SU-DHL-6 (cell line): ENCODE data around the gene ATP2B2.
"Not testable (repeated sequence)": the region's sequence is repeated elsewhere in the genome, so short reads cannot be mapped to it uniquely, and the experiment has no call there.

ENCODE experiments used
- H2AFZ ChIP-seq: fragments of 200-600 bp; sonication (generic); 2 replicates; pipeline ENCODE4 v1.6.1; 2014; ENCODE audit warnings: low read depth, mild to moderate bottlenecking, moderate library complexity, mixed read lengths, antibody characterized with exemption, low read length; ENCODE audit not compliant: severe bottlenecking
- H3F3A ChIP-seq: fragments of 200-600 bp; shearing (Covaris generic); 2 replicates; pipeline ENCODE4 v1.6.0; 2016; ENCODE audit warnings: antibody characterized with exemption, mild to moderate bottlenecking; ENCODE audit not compliant: insufficient read depth
- H3K27ac ChIP-seq: fragments of 200-600 bp; sonication (generic); 2 replicates; pipeline ENCODE4 v1.5.1; 2016; ENCODE audit warnings: low read depth, mild to moderate bottlenecking, low read length, moderate library complexity, mixed read lengths
- H3K27me3 ChIP-seq: fragments of 200-600 bp; sonication (generic), shearing (Covaris generic); 2 replicates; pipeline ENCODE4 v1.6.0; 2014; ENCODE audit warnings: mild to moderate bottlenecking, low read length
- H3K36me3 ChIP-seq: fragments of 200-600 bp; sonication (generic); 2 replicates; pipeline ENCODE4 v1.6.1; 2014; ENCODE audit warnings: mild to moderate bottlenecking, low read length, mixed read lengths
- H3K4me2 ChIP-seq: fragments of 300-600, 200-600 bp; shearing (Covaris generic), sonication (generic); 2 replicates; pipeline ENCODE4 v1.6.0; 2014; ENCODE audit warnings: low read length, low read depth, mild to moderate bottlenecking; ENCODE audit not compliant: poor library complexity, severe bottlenecking
- H3K4me3 ChIP-seq: fragments of 200-600 bp; sonication (generic); 2 replicates; pipeline ENCODE4 v1.5.1; 2014; ENCODE audit warnings: antibody characterized with exemption, low read length, mild to moderate bottlenecking, mixed read lengths; ENCODE audit not compliant: insufficient read depth, poor library complexity, severe bottlenecking
- H3K79me2 ChIP-seq: fragments of 200-600 bp; sonication (generic); 2 replicates; pipeline ENCODE4 v1.6.1; 2014; ENCODE audit warnings: mild to moderate bottlenecking, low read length, moderate library complexity; ENCODE audit not compliant: insufficient read depth
- H3K9ac ChIP-seq: fragments of 200-600 bp; sonication (generic); 2 replicates; pipeline ENCODE4 v1.7.0; 2014; ENCODE audit warnings: mild to moderate bottlenecking, low read length
- H3K9me2 ChIP-seq: fragments of 200-600 bp; sonication (generic); replicated peaks from 2 replicates; pipeline ENCODE4 v1.6.1; 2014; ENCODE audit warnings: low read length; ENCODE audit not compliant: insufficient read depth
- H3K9me3 ChIP-seq: fragments of 200-600 bp; sonication (generic); 2 replicates; pipeline ENCODE4 v1.6.1; 2014; ENCODE audit warnings: low read length, mixed read lengths; ENCODE audit not compliant: insufficient read depth
- H4K20me1 ChIP-seq: fragments of 200-600 bp; sonication (generic); 2 replicates; pipeline ENCODE4 v1.6.1; 2014; ENCODE audit warnings: low read depth, mild to moderate bottlenecking, antibody characterized with exemption, low read length, moderate library complexity, mixed read lengths
- EZH2phosphoT487 ChIP-seq: fragments of 200-600 bp; sonication (generic), shearing (Covaris generic); conservative IDR thresholded peaks from 2 replicates; pipeline ENCODE4 v1.6.1; 2018; ENCODE audit warnings: mild to moderate bottlenecking, antibody characterized with exemption, low read length, moderate library complexity, mixed read lengths
- TF ChIP-seq, protein P1 (sequence below): fragments of 200-600 bp; sonication (generic); IDR thresholded peaks from one replicate; pipeline ENCODE4 v1.5.1; 2017; ENCODE audit warnings: antibody characterized with exemption, mild to moderate bottlenecking, low read length, moderate library complexity; ENCODE audit not compliant: insufficient read depth, poor library complexity, severe bottlenecking

Gene ATP2B2

DNA sequence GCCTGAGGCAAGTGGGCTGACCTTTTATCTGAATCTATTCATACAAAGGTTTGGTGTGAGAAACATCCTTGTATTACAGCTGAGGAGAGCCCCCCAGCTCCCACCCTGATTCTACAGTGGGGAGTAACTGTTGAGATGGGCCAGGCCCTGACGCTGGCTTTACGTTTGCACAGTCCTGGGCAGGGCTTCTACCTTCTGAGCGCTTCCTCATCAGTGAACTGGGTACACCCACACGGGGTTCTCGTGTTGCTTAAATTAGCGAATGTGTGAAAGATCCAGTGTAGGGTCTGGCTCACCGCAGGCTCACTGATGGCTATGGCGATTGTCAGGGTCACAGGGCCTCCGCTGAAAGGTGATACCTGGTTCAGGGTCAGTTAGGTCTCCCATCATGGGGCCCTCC, 205.3 kb downstream of the ATP2B2 start:
- Histone ChIP-seq H3K9me3 (no peaks in the 10 kb centered on the region), H2AFZ (no peak overlapping the region), H3K36me3 (no peaks in the 10 kb centered on the region; the same call in 1 of the 2 replicates), H3F3A (no peaks in the 10 kb centered on the region), H3K27ac (no peak overlapping the region), H3K79me2 (no peaks in the 10 kb centered on the region), H3K4me2 (no peak overlapping the region), H4K20me1 (no peaks in the 10 kb centered on the region), H3K9ac (no peak overlapping the region), H3K9me2 (no peaks in the 10 kb centered on the region), H3K4me3 (no peak overlapping the region), H3K27me3 (no peaks in the 10 kb centered on the region)
- no peak for TF ChIP-seq EZH2phosphoT487
- TF ChIP-seq, protein P1, sequence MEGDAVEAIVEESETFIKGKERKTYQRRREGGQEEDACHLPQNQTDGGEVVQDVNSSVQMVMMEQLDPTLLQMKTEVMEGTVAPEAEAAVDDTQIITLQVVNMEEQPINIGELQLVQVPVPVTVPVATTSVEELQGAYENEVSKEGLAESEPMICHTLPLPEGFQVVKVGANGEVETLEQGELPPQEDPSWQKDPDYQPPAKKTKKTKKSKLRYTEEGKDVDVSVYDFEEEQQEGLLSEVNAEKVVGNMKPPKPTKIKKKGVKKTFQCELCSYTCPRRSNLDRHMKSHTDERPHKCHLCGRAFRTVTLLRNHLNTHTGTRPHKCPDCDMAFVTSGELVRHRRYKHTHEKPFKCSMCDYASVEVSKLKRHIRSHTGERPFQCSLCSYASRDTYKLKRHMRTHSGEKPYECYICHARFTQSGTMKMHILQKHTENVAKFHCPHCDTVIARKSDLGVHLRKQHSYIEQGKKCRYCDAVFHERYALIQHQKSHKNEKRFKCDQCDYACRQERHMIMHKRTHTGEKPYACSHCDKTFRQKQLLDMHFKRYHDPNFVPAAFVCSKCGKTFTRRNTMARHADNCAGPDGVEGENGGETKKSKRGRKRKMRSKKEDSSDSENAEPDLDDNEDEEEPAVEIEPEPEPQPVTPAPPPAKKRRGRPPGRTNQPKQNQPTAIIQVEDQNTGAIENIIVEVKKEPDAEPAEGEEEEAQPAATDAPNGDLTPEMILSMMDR, result no peak

DNA sequence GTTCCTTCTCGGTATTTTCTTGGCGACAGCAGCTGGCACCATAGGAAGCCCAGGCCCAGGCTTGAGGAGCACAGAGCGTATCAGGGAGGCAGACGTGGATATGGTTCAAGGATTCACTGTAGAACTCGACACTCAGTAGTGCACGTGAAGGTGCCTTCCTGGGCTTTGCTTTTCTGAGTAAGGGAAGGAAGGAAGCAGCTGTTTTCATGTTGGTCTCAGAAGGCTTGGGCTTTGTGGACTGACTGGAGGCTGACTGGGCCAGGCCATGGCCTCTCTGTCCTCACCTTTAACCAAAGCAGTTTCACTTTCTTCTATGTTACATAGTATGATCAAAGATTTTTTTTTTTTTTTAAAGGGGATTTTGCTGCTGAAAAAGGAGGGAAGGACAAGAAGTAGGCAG, 205.7 kb downstream of the ATP2B2 start:
- H3F3A ChIP-seq, result no peaks in the 10 kb centered on the region
- H3K27me3 ChIP-seq, result no peaks in the 10 kb centered on the region
- H3K27ac ChIP-seq, result no peak overlapping the region
- H3K9me3 ChIP-seq, result no peaks in the 10 kb centered on the region
- no peak for TF ChIP-seq EZH2phosphoT487
- TF ChIP-seq, protein P1, result no peak
- H4K20me1 ChIP-seq, result no peaks in the 10 kb centered on the region
- no peak overlapping the region for H2AFZ ChIP-seq
- no peaks in the 10 kb centered on the region; the same call in 1 of the 2 replicates for H3K36me3 ChIP-seq
- no peaks in the 10 kb centered on the region for H3K79me2 ChIP-seq
- no peak overlapping the region for H3K4me3 ChIP-seq
- H3K9ac ChIP-seq, result no peak overlapping the region
- no peaks in the 10 kb centered on the region for H3K9me2 ChIP-seq
- H3K4me2 ChIP-seq, result no peak overlapping the region

DNA sequence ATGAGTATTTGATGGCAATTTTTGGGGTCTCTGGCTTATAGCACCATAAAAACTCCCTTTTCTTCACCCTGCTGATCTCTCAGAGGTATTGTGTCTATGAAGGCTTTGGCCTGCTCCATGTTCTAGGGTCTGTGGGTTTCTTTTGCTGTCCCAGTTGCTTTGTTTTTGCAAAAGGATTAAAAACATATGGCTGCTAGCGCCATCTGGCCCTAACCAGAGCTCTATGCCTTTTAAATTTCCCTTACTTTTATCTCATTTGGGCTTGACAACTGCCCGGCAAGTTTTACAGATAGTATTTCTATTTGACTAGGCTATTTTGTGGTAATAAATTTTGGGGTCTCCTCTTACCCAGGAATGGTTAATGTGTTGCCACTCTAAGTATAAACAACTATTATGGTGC, 206.2 kb downstream of the ATP2B2 start:
- Histone ChIP-seq H3K36me3 (no peaks in the 10 kb centered on the region; the same call in 1 of the 2 replicates), H3K9me2 (no peaks in the 10 kb centered on the region), H4K20me1 (no peaks in the 10 kb centered on the region), H3K4me2 (no peak overlapping the region), H3K9ac (no peak overlapping the region), H3F3A (no peaks in the 10 kb centered on the region), H3K27ac (no peak overlapping the region), H2AFZ (no peak overlapping the region), H3K79me2 (no peaks in the 10 kb centered on the region), H3K27me3 (no peaks in the 10 kb centered on the region), H3K4me3 (no peak overlapping the region), H3K9me3 (no peaks in the 10 kb centered on the region)
- TF ChIP-seq, protein P1, result no peak
- TF ChIP-seq EZH2phosphoT487, result no peak

DNA sequence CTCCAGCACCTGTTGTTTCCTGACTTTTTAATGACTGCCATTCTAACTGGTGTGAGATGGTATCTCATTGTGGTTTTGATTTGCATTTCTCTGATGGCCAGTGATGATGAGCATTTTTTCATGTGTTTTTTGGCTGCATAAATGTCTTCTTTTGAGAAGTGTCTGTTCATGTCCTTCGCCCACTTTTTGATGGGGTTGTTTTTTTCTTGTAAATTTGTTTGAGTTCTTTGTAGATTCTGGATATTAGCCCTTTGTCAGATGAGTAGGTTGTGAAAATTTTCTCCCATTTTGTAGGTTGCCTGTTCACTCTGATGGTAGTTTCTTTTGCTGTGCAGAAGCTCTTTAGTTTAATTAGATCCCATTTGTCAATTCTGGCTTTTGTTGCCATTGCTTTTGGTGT, 207.3 kb downstream of the ATP2B2 start:
- not testable (repeated sequence) for H3K27ac ChIP-seq, H3F3A ChIP-seq, H3K36me3 ChIP-seq, H3K9me2 ChIP-seq, H3K4me3 ChIP-seq, H3K9ac ChIP-seq, H3K4me2 ChIP-seq, H3K27me3 ChIP-seq, H2AFZ ChIP-seq, H3K9me3 ChIP-seq, H4K20me1 ChIP-seq, H3K79me2 ChIP-seq
